GM06990 (cell line): ENCODE data around the gene LMTK2.
"Not testable (repeated sequence)": the region's sequence is repeated elsewhere in the genome, so short reads cannot be mapped to it uniquely, and the experiment has no call there.

Source experiments
- DNase-seq: peaks from one replicate; pipeline ENCODE4 v3.0.0-alpha.2; 2011; ENCODE audit not compliant: insufficient read length; ENCODE audit errors: extremely low read depth
- H3K27me3 ChIP-seq: replicated peaks from 2 replicates; pipeline ENCODE4 v1.6.0; 2011; ENCODE audit warnings: low read length; ENCODE audit not compliant: control insufficient read depth, insufficient read depth
- H3K36me3 ChIP-seq: 2 replicates; pipeline ENCODE4 v1.5.1; 2011; ENCODE audit warnings: low read length; ENCODE audit not compliant: control insufficient read depth, insufficient read depth
- H3K4me3 ChIP-seq: replicated peaks from 2 replicates; pipeline ENCODE4 v1.5.1; 2011; ENCODE audit warnings: low read depth, mild to moderate bottlenecking, control low read depth, low read length
- TF ChIP-seq, protein P1 (sequence below): IDR thresholded peaks from 2 replicates; pipeline ENCODE4 v1.5.1; 2011; ENCODE audit warnings: low read length, control low read depth, mild to moderate bottlenecking, inconsistent platforms; ENCODE audit not compliant: insufficient read depth, poor library complexity, severe bottlenecking

The LMTK2 gene

DNA sequence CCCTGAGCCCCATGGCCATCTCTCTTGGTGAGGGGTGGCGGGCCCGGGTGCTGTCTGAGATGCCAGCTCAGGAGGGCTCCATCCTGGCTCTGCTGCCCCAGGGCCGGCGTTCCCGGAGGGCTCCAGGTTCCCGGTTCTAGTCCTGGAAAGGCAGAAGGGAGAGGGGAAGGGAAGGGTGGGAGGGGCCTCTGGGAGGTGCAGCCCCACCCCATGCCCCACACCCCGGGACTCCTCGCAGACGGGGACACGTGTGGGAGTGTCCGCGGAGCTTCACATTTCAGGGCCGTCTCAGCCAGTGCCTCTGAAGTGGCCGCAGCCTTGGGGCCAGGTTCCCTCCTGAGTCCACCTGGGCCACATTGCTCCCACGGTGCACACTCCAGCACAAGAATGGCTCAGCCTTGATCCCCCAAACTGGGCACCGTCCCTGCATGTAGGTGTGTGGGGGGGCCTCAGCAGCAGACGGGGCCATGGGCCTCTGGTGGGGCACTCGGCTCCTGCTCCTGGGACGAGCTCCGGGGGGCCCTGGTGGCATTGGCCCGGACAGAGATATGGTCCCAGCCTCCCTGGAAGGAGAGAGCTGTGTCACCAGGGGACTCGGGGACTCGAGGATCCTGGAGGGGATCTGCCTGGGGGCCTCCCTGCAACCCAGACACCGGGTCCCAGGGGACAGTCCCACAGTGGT is 110.4 kb downstream of the LMTK2 start:
- H3K36me3 ChIP-seq, result peaks cover 5% of the 10 kb centered on the region
- H3K4me3 ChIP-seq, result no peak overlapping the region
- H3K27me3 ChIP-seq, result no peaks in the 10 kb centered on the region
- TF ChIP-seq, protein P1, sequence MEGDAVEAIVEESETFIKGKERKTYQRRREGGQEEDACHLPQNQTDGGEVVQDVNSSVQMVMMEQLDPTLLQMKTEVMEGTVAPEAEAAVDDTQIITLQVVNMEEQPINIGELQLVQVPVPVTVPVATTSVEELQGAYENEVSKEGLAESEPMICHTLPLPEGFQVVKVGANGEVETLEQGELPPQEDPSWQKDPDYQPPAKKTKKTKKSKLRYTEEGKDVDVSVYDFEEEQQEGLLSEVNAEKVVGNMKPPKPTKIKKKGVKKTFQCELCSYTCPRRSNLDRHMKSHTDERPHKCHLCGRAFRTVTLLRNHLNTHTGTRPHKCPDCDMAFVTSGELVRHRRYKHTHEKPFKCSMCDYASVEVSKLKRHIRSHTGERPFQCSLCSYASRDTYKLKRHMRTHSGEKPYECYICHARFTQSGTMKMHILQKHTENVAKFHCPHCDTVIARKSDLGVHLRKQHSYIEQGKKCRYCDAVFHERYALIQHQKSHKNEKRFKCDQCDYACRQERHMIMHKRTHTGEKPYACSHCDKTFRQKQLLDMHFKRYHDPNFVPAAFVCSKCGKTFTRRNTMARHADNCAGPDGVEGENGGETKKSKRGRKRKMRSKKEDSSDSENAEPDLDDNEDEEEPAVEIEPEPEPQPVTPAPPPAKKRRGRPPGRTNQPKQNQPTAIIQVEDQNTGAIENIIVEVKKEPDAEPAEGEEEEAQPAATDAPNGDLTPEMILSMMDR, result no peak
- no peak for DNase-seq

DNA sequence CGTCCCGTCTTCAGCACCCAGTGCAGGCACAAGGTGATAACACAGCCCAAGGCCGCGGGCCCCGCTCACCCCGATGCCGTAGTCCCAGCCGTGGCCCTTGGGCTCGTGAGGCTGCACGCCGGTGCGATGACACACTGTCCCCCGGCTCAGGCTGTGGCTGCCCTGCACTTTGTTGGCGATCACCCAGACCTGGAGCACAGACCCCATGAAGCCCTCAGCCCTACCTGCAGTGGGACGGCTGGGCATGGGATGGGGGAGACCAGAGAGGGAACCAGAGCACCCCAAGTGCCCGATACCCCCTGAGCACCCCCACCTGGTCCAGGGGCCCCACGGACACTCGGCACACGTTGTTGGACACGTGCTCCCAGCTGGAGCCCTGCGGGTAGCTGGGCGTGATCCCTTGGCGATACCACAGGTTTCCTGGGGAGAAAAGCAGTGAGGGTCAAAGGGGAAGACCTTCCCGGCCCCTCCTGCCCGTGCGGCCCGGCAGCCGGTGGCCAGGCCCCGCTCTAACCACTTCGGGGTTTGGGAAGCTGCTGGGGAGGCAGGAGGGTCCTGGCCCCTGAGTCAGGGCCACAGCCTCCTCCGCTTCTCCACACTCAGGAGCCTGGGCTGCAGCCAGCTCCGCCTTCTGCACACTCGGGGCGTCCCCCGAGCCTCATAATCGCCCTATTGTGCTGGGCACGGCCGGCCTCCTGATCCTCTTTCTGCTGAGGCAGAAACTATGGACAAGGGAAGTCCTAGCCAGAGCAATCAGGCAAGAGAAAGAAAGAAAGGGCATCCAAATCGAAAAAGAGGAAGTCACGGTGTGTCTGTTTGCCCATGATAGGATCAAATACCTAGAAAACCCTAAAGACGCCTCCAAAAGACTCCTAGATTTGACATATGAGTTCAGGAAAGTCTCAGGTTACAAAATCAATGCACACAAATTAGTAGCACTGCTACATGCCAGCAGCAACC is 111.2 kb downstream of the LMTK2 start:
- no peaks in the 10 kb centered on the region for H3K27me3 ChIP-seq
- DNase-seq, result no peak
- H3K4me3 ChIP-seq, result no peak overlapping the region
- peaks cover 9% of the 10 kb centered on the region for H3K36me3 ChIP-seq
- TF ChIP-seq, protein P1, result no peak

DNA sequence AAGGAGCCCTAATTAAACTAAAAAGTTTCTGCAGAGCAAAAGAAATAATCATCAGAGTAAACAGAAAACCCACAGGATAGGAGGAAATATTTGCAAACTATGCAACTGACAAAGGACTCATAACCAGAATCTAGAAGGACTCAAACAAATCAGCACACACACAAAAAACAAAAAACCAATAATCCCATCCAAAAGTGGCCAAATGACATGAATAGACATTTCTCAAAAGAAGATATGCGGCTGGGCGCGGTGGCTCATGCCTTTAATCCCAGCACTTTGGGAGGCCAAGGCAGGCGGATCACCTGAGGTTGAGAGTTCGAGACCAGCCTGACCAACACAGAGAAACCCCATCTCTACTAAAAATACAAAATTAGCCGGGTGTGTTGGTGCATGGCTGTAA is 112.7 kb downstream of the LMTK2 start:
- DNase-seq, H3K27me3 ChIP-seq, H3K4me3 ChIP-seq, H3K36me3 ChIP-seq: not testable (repeated sequence)

DNA sequence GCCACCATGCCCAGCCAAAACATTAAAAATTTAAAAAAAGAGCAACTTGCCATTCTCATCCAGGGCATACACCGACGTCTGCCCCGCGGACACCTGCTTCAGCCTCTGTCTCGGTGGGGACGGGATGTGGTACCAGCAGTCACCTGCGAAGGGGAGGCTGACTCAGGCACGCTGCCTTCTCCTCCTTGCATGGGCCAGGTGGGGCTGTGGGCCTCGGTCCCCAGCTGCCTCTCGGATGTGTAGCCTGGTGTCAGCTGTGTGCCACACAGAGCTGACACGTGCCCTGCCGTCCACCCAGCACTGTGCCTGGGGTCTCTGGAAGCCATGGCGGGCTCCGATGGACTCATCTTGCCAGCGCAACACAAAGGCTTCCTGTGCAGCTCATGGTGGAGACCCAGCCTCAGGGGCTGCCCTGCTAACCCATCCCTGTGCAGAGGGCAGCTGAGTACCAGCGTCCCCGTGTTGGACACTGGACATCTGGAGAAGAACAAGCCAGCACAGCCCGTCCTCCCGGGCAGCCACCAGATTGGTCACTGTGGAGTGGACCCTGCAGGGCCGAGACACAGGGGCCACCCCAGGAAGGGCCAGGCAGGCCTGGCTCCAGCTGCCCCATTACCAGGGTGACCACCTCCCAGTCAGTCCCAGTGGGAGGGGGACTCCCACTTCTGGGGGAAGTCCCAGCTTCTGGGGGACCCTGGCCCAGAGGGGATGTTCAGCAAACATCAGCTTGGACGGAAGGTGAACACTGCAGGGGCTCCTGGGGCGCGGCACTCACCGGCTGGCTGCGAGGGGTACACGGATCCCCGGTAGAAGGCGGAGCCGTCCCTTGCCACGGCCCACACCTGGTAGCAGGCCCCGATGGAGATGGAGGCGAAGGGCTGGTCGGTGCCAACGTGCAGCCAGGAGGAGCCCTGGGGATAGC is 115.2 kb downstream of the LMTK2 start:
- DNase-seq, result no peak
- TF ChIP-seq, protein P1, result no peak
- peaks cover 11% of the 10 kb centered on the region for H3K36me3 ChIP-seq
- no peaks in the 10 kb centered on the region for H3K27me3 ChIP-seq
- H3K4me3 ChIP-seq, result no peak overlapping the region

DNA sequence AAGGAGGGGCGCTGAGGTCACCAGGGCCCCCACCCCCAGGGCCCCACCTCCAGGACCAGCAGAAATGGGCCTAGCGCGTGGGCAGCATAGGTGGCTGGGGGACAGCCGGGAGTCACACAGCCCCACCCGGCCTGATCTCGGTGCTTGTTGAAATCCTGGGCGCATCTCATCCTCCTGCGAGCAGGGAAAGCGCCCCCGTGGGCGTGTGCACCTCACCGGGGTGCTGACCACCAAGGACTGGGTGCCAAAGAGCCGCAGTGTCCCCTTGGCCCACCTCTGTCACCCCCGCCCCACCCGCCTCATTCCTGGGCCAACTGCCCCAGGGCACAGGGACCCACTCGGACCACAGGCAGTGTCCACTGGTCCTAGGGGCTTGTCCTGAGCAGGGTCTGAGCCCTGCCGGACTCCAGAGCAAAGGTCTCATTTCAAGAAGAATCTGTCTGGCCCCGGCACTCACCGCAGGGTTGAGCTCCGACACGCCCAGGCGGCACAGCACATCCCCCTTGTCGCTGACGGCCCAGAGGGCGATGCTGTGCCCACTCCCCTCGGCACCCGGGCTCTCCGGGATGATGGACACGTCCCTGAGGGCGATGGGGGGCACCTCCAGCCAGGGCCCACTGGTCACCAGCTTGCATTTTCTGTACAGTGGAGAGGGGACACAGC is 116.0 kb downstream of the LMTK2 start:
- Histone ChIP-seq H3K4me3 (no peak overlapping the region), H3K36me3 (peaks cover 11% of the 10 kb centered on the region), H3K27me3 (no peaks in the 10 kb centered on the region)
- no peak for DNase-seq
- TF ChIP-seq, protein P1, result no peak
